ENCODE data around the gene TSGA10IP.
A peak's percentile ranks its signal among the peaks of the same experiment; 100 is the strongest.

The TSGA10IP gene

DNA sequence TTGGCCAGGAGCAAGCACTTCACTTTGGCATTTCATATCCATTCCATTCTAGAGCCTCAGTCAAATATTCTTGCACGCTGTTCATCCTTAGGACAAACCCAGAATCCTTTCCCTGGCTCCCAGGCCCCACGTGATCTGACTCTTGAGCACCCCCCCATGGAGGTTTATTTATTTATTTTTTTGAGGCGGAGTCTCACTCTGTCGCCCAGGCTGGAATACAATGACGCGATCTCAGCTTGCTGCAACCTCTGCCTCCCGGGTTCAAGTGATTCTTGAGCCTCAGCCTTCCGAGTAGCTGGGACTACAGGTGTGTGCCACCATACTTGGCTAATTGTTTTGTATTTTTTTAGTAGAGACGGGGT is 12.7 kb upstream of the TSGA10IP start:
- H3K4me3 ChIP-seq (ENCODE audit: low read depth, low read length), result no peak overlapping the region
- peak; percentile 35 for DNase-seq (ENCODE audit: low read depth)
- TF ChIP-seq, protein P1, sequence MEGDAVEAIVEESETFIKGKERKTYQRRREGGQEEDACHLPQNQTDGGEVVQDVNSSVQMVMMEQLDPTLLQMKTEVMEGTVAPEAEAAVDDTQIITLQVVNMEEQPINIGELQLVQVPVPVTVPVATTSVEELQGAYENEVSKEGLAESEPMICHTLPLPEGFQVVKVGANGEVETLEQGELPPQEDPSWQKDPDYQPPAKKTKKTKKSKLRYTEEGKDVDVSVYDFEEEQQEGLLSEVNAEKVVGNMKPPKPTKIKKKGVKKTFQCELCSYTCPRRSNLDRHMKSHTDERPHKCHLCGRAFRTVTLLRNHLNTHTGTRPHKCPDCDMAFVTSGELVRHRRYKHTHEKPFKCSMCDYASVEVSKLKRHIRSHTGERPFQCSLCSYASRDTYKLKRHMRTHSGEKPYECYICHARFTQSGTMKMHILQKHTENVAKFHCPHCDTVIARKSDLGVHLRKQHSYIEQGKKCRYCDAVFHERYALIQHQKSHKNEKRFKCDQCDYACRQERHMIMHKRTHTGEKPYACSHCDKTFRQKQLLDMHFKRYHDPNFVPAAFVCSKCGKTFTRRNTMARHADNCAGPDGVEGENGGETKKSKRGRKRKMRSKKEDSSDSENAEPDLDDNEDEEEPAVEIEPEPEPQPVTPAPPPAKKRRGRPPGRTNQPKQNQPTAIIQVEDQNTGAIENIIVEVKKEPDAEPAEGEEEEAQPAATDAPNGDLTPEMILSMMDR (IDR thresholded peaks at IDR 0.05; ENCODE audit: low read depth, low read length), result no peak
- no peak for TF ChIP-seq MYC (IDR thresholded peaks at IDR 0.05; ENCODE audit: low read depth, low read length)
- TF ChIP-seq, protein P2, sequence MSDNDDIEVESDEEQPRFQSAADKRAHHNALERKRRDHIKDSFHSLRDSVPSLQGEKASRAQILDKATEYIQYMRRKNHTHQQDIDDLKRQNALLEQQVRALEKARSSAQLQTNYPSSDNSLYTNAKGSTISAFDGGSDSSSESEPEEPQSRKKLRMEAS (IDR thresholded peaks at IDR 0.05; ENCODE audit: low read depth, low read length), result no peak
- no peak for TF ChIP-seq POLR2A (IDR thresholded peaks at IDR 0.05; ENCODE audit: extremely low read depth, insufficient read length)

DNA sequence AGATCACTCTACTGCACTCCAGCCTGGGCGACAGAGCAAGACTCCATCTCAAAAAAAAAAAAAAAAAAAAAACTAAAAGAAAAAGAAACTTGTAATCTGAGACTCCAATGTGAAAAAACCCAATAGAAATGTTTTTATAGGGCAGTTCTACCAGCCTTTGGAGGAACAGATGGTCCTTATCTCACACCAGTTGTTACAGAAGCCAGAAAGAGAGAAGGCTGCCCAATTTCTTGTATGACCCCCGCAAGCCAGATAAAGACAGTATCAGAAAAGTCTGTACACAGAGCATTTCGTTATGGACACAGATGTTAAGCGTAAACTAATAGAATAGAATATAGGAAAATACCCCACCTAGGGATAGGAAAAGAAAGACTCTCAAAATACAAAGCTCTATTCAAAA is 11.3 kb upstream of the TSGA10IP start:
- no peak for DNase-seq (ENCODE audit: low read depth)
- no peak for TF ChIP-seq POLR2A (IDR thresholded peaks at IDR 0.05; ENCODE audit: extremely low read depth, insufficient read length)
- TF ChIP-seq, protein P2 (IDR thresholded peaks at IDR 0.05; ENCODE audit: low read depth, low read length), result no peak
- no peak for TF ChIP-seq MYC (IDR thresholded peaks at IDR 0.05; ENCODE audit: low read depth, low read length)
- TF ChIP-seq, protein P1 (IDR thresholded peaks at IDR 0.05; ENCODE audit: low read depth, low read length), result no peak
- no peak overlapping the region for H3K4me3 ChIP-seq (ENCODE audit: low read depth, low read length)

DNA sequence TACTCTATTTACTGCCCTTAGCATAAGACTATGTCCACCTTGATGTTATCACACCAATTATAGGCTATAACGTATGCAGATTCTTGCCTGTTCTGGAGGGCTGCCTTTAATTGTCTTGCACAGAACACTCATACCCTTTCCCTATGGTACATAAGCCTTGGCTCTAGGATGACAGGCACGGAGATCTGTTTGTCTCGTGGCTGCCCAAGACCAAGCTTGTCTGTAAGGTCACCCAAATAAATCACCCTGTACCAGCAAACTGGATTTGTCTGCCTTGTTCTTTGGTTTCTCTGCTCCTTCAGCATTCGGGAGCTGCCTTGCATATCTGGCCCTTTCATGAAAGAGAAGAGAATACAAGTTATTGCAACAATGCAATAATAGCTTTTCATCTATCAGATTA is 7.5 kb upstream of the TSGA10IP start:
- TF ChIP-seq POLR2A (IDR thresholded peaks at IDR 0.05; ENCODE audit: extremely low read depth, insufficient read length) (no peak), MYC (IDR thresholded peaks at IDR 0.05; ENCODE audit: low read depth, low read length) (no peak)
- TF ChIP-seq, protein P2 (IDR thresholded peaks at IDR 0.05; ENCODE audit: low read depth, low read length), result no peak
- TF ChIP-seq, protein P1 (IDR thresholded peaks at IDR 0.05; ENCODE audit: low read depth, low read length), result no peak
- DNase-seq (ENCODE audit: low read depth), result no peak
- no peak overlapping the region for H3K4me3 ChIP-seq (ENCODE audit: low read depth, low read length)

DNA sequence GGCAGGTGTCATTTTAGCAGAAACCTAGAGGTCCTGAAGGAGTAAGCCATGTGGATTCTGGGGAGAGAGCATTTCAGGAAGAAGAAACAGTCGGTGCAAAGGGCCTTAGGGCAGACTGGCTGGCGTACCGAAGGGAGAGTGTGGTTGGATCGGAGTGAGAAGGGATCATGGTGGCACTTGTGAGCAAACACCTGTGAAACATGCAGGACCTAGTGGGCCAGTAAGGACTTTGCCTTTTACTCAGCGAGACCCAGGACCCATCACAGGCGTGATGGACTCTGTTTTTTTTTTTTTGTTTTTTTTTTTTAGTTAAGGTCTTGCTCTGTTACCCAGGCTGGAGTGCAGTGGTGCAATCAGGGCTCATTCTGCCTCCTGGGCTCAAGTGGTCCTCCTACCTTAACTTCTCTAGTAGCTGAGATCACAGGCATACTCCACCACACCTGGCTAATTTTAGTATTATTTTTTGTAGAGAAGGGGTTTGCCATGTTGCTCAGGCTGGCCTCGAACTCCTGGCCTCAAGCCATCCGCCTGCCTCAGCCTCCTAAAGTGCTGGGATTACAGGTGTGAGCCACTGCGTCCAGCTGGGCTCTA is 3.5 kb upstream of the TSGA10IP start:
- TF ChIP-seq MYC (IDR thresholded peaks at IDR 0.05; ENCODE audit: low read depth, low read length) (no peak), POLR2A (IDR thresholded peaks at IDR 0.05; ENCODE audit: extremely low read depth, insufficient read length) (no peak)
- TF ChIP-seq, protein P1 (IDR thresholded peaks at IDR 0.05; ENCODE audit: low read depth, low read length), result no peak
- TF ChIP-seq, protein P2 (IDR thresholded peaks at IDR 0.05; ENCODE audit: low read depth, low read length), result no peak
- H3K4me3 ChIP-seq (ENCODE audit: low read depth, low read length), result no peak overlapping the region
- no peak for DNase-seq (ENCODE audit: low read depth)

DNA sequence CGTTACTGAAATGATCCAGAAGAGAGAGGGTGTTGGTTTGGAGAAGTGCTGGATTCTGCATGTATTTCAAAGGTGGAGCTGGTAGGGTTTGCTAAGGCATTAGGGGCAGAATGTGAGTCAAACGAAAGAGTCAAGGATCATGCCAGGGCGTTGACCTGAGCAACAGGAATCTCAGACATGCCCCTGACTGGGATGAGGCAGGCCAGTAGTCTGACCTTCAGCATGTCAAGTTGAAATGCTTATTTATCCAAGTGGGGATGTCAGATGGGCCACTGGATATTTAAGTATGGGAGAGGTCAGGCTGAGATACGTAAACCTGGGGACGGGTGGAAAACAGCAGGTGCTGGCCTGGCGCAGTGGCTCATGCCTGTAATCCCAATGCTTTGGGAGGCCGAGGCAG is 2.7 kb upstream of the TSGA10IP start:
- H3K4me3 ChIP-seq (ENCODE audit: low read depth, low read length), result no peak overlapping the region
- TF ChIP-seq POLR2A (IDR thresholded peaks at IDR 0.05; ENCODE audit: extremely low read depth, insufficient read length) (no peak), MYC (IDR thresholded peaks at IDR 0.05; ENCODE audit: low read depth, low read length) (no peak)
- TF ChIP-seq, protein P1 (IDR thresholded peaks at IDR 0.05; ENCODE audit: low read depth, low read length), result no peak
- TF ChIP-seq, protein P2 (IDR thresholded peaks at IDR 0.05; ENCODE audit: low read depth, low read length), result no peak
- no peak for DNase-seq (ENCODE audit: low read depth)

Measured in NB4 (cell line).